GM21360 (cell line): ENCODE measurements around the gene ZNF267.
"Not testable (repeated sequence)": the region's sequence is repeated elsewhere in the genome, so short reads cannot be mapped to it uniquely, and the experiment has no call there.

Experiments used
- ATAC-seq: cut with Tn5 transposase; IDR thresholded peaks from one replicate; pipeline ENCODE4 v1.9.1; 2021; ENCODE audit warnings: mild to moderate bottlenecking, moderate library complexity; ENCODE audit not compliant: unreplicated experiment

Gene ZNF267

GRCh38 chr16:31877876-31878642 lies 4.5 kb downstream of the ZNF267 start:
- ATAC-seq: no peak

DNA sequence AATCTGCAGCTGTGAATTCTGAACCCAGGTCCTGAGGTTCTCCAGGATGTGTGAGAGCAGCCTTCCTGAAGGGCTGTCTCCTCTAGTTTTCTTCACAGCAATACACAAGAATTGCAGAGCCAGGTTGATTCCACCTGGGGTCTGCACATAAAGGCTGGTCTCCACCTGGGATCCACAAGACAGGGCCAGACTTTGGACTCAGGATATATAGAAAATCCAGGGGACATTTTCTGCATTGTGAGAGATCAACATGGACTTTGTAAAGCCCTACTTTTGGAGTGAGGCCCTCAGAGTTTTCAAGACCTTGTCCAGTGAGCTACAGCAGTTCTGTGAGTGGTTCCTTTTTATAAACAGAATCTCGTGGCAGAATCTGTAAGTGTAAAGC lies 6.3 kb downstream of the ZNF267 start:
- no peak for ATAC-seq

- ATAC-seq: peak; percentile 49
Observed at GRCh38 chr16:31880322-31880979, 6.8 kb downstream of the ZNF267 start.

GRCh38 chr16:31886227-31886626 lies 12.6 kb downstream of the ZNF267 start:
- ATAC-seq: no peak

DNA sequence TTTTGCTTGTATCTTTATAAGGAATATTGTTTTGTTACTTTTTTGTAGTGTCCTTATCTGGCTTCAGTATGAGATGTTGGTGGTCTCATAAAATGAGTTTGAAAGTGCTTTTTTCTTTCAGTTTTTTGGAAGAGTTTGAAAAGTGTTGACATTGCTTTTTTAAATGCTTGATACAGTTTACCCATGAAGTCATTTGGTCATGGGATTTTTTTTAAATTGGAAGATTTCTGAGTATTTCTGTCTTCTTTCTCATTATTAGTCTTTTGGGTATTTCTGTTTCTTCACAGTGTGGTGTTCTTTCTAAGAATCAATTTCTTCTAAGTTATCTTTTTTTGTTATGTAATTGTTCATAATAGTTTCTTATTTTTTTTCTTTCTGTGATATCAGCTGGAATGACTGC lies 15.1 kb downstream of the ZNF267 start:
- ATAC-seq: no peak

DNA sequence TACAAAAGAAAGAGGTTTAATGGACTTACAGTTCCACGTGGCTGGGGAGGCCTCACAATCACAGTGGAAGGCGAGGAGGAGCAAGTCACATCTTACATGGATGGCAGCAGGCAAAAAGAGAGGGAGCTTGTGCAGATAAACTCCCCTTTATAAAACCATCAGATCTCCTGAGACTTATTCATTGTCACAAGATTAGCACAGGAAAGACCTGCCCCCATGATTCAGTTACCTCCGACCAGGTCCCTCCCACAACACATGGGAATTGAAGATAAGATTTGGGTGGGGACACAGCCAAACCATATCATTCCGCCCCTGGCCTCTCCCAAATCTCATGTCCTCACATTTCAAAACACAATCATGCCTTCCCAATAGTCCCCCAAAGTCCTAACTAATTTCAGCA lies 18.5 kb downstream of the ZNF267 start:
- ATAC-seq: not testable (repeated sequence)

- no peak for ATAC-seq
Observed at GRCh38 chr16:31893824-31894223, 20.2 kb downstream of the ZNF267 start.

DNA sequence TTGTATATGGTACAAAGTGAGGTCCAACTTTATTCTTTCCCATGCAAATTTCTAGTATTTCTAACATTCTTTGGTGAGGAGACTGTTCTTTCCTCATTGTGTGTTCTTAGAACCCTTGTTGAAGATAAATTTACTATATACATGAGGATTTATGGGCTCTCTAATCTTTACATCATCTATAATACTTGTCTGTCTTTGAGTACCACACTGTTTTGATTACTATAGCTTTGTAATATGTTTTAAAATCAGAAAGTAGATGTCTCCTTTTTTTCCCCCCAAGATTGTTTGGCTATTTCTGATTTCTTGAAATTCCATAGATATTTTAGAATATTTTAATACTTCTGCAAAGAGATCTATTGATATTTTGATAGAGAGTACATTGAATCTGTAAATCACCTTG lies 23.7 kb downstream of the ZNF267 start:
- no peak for ATAC-seq

GRCh38 chr16:31899505-31899904 lies 25.9 kb downstream of the ZNF267 start:
- no peak for ATAC-seq

- not testable (repeated sequence) for ATAC-seq
Observed at GRCh38 chr16:31904571-31904970, 31.0 kb downstream of the ZNF267 start.

- ATAC-seq: no peak
Observed at GRCh38 chr16:31913668-31914067, 40.1 kb downstream of the ZNF267 start.

DNA sequence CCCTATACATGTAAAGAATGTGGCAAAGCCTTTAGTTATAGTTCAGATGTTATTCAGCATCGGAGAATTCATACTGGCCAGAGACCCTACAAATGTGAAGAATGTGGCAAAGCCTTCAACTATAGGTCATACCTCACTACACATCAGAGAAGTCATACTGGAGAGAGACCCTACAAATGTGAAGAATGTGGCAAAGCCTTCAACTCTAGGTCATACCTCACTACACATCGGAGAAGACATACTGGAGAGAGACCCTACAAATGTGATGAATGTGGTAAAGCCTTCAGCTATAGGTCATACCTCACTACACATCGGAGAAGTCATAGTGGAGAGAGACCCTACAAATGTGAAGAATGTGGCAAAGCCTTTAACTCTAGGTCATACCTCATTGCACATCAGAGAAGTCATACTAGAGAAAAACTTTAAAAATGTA lies 42.5 kb downstream of the ZNF267 start:
- ATAC-seq: no peak

DNA sequence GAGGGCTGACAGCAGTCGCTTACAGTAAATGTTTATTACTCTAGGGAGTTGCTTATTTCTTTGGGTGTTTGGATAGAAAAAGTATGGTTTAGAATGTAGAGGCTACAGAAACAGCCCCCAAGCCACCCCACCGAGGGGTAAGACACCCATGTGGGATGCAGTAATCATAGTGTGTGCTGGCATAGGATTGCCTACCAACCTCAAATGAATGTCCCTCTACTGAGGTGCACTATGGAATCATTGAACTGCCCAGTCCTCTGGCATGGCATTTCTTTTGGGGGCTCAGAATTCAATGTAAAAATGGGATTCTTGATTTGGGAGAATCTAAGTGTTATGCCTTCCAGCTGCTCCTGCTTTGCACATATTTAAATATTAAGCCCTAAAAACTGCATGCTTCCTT lies 46.8 kb downstream of the ZNF267 start:
- ATAC-seq: no peak

GRCh38 chr16:31951806-31952205 lies 78.2 kb downstream of the ZNF267 start:
- ATAC-seq: not testable (repeated sequence)

GRCh38 chr16:31952206-31952605 lies 78.6 kb downstream of the ZNF267 start:
- not testable (repeated sequence) for ATAC-seq

- ATAC-seq: not testable (repeated sequence)
Observed at GRCh38 chr16:31956221-31956620, 82.6 kb downstream of the ZNF267 start.

- not testable (repeated sequence) for ATAC-seq
Observed at GRCh38 chr16:31960186-31960910, 86.7 kb downstream of the ZNF267 start.
